ENCODE measurements around the gene ZNF76.

The ZNF76 gene

DNA sequence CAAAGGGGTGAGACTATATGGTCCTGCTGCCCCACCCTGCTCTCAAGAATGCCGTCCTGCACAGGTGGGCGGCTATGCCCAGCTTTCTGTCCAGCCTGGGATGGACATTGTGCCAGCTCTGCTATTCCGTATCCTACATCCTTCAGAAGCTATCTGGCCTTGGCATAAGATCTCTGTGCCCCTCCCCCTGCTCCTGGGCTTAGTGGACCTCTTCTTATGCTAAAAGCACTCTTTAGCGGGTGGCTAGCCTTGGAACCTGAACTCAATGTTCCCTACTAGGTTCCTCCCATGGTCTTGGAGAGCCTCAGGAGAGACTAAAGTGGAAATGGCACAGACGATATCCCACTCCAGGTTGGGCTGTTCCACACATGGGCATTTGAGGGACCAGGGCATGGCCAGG lies 23.3 kb upstream of the ZNF76 start:
- in situ Hi-C loops (cut with MboI; ENCODE audit: low sequenced_read_pairs), result no loop called here

DNA sequence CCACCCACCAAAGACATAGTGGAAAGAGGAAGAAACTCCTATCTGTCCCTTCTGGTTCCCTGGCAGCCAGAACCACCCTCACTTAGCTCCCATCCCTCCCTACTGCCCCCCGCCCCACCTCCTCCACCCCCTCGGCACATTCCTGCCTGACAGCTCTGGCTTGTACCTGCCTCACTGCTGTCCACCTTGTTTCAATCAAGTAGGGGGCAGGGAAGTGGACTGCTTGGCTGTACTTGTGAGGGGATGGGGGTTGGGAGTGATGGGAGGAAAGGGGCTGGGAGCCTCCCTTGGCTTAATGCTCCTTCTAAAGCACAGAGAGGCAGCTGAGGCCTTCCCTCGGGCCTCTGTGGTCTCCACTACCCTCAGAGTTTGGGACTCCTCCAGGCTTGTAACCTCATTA lies 22.1 kb upstream of the ZNF76 start:
- in situ Hi-C loops (cut with MboI; ENCODE audit: low sequenced_read_pairs), result no loop called here

DNA sequence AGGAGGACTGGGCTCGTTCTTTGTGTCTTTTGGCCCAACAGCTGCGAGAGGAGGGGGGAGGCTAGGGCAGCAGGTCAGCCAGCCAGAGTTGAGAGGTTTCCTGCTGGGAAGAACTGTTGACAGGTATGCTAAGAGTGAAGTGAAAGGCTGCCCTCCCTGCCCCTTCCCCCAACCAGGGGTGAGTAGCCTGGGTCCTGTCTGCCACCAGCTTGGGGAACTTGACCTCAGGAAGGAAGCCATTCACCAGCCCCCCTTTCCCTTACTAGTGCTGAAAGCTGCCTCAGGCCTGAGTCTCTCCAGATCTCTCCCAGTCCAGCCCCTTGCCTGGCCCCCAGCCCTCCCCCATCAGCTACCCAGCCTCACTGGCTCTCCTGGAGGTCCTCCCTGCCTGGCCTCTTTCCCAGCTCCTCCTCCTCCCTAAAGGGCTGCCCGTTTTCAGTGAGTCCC lies 20.7 kb upstream of the ZNF76 start:
- in situ Hi-C loops (cut with MboI; ENCODE audit: low sequenced_read_pairs), result no loop called here

DNA sequence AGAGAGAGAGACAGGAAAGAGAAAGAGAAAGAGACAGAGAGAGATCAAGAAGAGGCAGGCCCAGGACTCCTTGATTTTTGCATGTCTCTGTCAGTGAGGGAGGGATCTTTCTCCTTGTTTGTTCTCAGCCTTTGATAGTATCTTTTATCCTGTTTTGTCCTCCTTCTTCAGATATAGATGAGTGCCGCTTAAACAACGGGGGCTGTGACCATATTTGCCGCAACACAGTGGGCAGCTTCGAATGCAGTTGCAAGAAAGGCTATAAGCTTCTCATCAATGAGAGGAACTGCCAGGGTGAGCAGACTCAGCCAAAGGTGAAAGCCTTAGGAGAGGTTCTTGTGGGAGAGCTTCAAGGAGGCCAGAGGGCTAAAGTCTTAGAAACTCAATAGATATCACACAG lies 20.0 kb upstream of the ZNF76 start:
- in situ Hi-C loops (cut with MboI; ENCODE audit: low sequenced_read_pairs), result no loop called here

DNA sequence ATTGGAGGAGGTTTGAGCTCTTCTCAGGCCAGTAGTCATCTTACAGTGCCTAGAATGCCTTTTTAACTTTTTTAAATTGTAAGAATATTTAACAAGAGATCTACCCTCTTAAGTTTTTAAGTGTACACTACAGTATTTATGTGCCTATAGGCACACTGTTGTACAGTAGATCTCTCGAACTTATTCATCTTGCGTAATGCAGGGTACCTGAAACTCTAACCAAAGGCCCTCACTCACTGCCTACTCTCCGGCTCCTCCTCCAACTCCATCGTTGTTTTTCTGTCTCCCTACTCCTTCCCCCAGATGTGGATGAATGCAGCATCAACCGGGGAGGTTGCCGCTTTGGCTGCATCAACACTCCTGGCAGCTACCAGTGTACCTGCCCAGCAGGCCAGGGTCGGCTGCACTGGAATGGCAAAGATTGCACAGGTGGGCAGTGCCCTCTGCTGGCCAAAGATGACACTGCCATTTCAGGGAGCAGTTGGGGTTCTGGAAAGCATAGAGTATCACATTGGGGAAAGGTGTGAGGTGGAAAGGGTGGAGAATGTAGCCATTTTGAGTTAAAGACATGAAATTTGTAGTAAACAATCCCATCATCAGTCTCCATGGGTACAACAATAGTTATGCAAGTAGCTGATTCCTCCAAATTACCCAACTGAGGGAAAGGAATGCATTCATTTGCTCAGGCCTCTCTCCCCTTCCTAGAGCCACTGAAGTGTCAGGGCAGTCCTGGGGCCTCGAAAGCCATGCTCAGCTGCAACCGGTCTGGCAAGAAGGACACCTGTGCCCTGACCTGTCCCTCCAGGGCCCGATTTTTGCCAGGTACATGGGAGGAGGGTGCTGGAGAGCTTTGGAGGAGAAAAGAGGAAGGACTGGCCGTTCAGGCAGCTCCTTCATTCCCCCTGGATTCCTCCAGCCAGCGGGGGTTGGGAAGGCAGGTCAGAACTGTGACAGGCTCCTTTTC lies 18.4 kb upstream of the ZNF76 start:
- in situ Hi-C loops (cut with MboI; ENCODE audit: low sequenced_read_pairs), result no loop called here

DNA sequence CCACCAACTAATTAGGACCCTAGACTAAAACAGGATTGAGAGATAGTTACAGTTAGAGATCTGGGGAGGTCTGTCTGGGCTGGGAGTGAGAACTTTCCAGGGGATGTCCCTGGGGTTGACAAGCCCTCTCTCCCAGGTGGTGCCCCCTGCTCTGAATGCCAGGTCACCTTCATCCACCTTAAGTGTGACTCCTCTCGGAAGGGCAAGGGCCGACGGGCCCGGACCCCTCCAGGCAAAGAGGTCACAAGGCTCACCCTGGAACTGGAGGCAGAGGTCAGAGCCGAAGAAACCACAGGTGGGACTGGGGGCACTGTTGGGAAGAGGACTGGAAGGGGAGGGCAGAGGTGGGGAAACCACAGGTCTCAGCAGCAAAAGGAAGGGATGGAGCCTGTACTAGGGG lies 17.0 kb upstream of the ZNF76 start:
- in situ Hi-C loops (cut with MboI; ENCODE audit: low sequenced_read_pairs), result no loop called here

DNA sequence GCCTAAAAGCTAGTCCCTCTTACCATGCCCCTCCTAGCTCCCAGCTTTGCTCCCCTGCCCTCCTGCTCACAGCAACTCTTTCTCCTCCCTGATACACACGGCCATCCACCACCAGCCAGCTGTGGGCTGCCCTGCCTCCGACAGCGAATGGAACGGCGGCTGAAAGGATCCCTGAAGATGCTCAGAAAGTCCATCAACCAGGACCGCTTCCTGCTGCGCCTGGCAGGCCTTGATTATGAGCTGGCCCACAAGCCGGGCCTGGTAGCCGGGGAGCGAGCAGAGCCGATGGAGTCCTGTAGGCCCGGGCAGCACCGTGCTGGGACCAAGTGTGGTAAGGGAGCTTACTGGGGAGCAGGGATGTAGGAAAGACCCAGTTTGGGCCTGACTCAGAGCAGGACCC lies 16.6 kb upstream of the ZNF76 start:
- in situ Hi-C loops (cut with MboI; ENCODE audit: low sequenced_read_pairs), result no loop called here

DNA sequence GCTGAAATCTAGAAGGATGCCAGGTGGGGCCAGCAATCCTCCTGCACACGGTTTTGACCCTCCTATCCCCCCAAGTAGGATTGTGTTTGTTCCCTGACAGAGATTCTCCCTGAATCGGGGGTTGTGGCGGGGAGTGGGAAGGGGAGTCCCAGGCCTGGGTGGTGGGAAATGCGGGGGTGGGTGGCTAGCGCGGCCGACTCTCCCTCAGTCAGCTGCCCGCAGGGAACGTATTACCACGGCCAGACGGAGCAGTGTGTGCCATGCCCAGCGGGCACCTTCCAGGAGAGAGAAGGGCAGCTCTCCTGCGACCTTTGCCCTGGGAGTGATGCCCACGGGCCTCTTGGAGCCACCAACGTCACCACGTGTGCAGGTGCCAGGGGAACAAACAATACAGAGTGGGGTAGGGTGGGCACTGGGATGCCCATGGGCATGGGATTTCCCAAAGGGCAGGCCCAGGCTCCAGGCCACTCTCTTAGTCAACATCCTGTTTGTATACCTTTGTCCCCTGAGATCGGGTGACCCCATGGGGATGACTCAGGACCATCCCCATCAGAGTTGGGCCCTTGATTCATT lies 16.1 kb upstream of the ZNF76 start:
- in situ Hi-C loops (cut with MboI; ENCODE audit: low sequenced_read_pairs), result no loop called here

DNA sequence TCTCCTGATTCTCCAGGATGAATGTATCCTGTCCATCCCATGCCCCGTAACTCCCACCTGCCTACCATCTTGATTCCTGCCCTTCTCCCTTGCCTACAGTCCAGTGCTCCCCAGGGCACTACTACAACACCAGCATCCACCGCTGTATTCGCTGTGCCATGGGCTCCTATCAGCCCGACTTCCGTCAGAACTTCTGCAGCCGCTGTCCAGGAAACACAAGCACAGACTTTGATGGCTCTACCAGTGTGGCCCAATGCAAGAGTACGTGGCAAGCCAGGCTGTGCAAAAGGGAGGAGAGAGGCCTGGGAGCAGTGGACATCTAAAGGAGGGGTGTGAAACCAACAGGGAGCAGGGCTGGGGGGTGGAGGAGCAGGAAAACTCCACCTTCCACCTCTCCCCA lies 15.0 kb upstream of the ZNF76 start:
- in situ Hi-C loops (cut with MboI; ENCODE audit: low sequenced_read_pairs), result no loop called here

DNA sequence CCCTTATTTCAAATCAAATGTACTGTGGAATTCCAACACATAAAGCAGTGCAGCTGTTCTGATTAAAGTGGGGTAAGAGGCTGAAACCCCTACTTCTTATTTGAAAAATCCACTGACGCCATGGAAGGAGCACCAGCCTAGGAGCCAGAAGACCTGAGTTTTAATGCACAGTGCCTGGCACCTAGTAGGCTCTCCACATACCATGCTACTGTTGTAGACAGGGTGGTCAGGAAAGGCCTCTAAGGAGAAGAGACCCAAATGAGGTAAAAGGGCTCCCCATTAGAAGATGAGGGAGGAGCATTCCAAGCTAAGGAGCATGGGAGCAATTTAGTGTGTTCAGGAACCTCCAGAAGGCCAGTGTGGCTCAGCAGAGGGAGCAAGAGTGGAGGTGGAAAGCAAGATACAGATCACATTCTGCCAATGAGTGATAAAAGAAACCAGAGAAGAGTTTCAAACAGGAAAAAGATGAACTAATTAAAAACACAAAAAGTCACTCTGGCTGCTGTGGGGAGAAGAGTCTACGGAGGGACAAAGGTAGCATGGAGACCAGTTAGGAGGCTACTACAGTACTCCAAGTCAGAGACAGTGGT lies 11.8 kb upstream of the ZNF76 start:
- in situ Hi-C loops (cut with MboI; ENCODE audit: low sequenced_read_pairs), result no loop called here

DNA sequence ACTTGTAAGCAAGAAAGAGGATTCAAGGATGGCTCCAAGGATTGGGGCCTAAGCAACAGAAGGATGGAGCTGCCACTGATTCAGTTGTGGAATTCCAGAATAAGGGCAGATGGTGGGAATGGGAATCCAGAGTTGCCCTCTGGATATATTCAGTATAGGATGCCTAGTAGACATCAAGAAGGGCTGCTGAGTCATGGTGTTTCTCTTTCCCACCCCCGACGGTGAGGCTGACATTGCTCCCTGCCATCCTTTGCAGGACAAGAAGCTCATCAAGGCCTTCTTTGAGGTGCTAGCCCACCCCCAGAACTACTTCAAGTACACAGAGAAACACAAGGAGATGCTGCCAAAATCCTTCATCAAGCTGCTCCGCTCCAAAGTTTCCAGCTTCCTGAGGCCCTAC lies 11.2 kb upstream of the ZNF76 start:
- in situ Hi-C loops (cut with MboI; ENCODE audit: low sequenced_read_pairs), result no loop called here

DNA sequence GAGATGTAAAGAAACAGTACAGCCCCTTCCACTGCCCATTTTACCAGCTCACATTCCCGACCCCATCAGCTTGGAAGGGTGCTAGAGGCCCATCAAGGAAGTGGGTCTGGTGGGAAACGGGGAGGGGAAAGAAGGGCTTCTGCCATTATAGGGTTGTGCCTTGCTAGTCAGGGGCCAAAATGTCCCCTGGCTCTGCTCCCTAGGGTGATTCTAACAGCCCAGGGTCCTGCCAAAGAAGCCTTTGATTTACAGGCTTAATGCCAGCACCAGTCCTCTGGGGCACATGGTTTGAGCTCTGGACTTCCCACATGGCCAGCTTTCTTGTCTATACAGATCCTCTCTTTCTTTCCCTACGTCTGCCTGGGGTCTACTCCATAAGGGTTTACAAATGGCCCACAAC lies 10.6 kb upstream of the ZNF76 start:
- in situ Hi-C loops (cut with MboI; ENCODE audit: low sequenced_read_pairs), result no loop called here

DNA sequence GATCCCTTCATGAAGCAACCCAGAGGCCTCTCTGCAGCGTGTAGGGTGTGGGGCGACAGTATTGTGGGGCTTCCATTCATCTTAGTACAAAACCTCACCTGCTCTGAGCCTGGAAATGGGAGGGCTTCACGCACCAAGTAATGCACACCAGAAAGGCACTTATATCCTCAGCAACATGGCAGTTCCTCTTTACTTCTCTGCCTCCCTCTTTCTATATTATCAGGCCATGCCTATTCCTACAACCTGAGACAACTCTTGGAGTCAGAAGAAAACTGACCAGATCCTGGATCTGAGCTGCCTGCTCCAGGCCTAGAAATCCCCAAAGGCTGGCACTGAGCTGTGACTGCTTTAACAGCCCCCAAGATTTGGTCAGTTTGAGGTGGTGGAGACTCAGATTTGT lies 7.6 kb upstream of the ZNF76 start:
- in situ Hi-C loops (cut with MboI; ENCODE audit: low sequenced_read_pairs), result no loop called here

DNA sequence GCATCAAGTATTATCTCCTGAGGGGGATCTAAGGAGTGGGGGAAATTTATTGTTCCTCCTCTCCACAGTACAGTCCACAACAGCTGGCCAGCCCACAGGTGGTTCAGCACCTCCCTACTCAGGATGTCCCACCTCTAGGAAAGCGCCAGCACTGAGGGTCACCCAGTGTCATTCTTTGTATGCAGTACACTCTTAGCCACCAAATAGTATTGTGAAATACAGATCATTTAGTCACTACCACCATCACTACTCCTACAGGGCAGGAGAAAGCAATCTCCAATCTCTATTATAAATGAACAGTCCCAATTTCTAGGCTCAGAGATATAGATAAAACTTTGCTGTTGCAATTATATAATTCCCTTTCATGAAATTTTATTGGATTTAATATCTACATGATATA lies 6.3 kb upstream of the ZNF76 start:
- in situ Hi-C loops (cut with MboI; ENCODE audit: low sequenced_read_pairs), result no loop called here

DNA sequence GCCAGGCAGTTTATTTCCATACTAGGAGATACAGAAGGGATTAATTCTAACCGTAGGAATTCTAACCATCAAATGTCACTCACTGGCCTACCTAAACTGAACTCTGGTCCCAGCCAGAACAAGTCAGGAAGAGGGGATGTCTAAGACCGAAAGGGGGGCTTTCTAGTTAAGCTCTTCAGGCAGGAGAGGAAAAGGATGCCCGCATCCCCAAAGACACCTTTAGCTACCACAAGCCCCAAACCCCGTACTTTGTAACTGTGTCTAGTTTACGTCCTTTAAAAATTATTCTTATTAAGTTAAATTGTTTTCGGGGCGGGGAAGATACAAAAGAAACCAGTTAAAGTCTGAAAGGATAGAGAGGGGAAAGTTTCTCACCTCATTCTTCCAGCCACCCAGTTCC lies 1.2 kb upstream of the ZNF76 start:
- in situ Hi-C loops (cut with MboI; ENCODE audit: low sequenced_read_pairs), result no loop called here

DNA sequence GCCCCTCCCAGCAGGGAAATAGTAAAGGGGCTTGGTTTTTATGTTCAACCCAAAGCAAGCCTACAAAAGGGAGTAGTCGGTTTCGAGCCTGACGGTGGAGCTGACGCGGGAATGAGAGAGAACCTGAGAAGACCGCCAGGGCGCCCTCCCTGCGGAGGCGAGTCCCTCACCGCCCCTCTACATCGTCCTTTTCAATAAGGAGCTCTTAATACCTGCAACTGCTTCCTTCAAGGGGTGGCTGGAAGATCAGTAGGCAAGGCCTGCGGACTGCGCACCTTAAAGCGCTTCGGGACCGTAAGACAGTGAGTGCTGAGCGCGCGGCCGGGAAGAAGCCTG lies 709 bp upstream of the ZNF76 start:
- in situ Hi-C loops (cut with MboI; ENCODE audit: low sequenced_read_pairs), result no loop called here

DNA sequence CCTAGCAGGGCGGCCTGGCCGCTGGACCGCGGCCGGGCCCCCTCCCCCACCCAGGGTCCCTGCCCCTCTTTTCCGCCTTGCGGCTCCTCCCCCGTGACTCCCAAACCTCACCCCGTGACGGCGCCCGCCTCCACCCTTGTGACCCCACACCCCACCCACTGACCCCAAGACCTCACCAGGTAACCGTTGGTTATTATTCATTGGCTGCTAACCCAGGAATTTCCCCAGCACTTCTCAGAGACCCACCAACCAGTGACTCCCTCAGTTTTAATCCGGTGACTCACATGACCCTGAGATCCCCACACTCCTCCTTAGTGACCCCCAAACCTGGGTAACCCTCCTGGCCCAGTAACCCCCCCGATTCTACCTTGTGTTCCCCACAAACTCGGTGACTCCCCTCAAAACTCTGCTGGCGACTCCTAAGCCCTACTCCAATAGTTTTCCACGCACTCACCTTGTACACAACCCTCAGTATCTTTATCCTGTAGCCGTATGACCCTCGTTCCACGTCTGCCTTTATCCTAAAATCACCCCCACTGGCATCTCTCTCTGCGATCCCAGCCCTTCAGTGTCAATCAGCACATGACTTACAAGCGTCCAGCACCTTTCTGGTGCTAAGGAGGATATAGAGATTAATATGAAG lies 534 bp downstream of the ZNF76 start:
- in situ Hi-C loops (cut with MboI; ENCODE audit: low sequenced_read_pairs), result no loop called here

DNA sequence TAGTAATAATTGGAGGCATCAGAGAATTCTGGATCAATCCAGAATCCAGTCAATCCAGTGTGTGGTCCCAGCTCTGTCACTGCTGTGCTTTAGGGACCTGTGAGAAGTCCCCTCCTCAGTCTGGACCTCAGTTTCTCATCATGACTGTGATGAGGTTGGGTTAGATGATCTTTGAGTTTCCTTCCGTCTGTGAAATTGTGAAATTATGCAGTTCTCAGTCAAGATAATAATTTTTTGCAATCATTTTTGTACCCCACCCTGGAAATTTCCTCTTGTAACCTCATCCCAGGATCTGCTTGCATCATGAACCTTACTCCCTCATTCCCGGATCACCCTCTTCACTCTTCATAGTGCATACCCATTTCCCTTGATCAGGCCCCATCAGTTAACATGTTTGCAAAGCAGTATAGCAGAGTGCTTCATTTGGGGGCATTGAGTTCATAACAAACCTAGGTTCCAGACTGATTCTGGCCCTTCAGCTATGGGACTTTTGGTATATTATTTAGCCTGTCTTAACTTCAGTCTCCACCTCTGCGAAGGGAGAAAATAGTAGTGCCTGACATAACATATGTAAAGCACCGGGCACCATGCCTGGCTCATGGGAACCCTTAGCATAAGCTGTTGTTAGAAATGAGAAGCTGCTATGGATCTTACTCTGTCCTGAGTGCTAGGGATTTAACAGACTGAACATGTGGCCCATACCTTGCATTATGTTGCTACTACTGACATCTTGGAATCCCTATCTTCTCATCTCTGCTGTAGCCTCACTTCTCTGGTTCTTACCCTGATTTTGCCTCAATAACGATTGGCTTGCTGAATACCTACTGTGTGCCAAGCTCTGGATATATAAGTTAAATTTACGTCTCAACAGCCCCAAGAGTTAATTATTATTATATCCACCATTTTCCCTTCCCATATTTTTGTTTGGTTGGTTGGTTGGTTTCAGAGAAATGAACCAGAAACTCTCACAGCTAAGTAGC lies 1.3 kb downstream of the ZNF76 start:
- in situ Hi-C loops (cut with MboI; ENCODE audit: low sequenced_read_pairs), result no loop called here

DNA sequence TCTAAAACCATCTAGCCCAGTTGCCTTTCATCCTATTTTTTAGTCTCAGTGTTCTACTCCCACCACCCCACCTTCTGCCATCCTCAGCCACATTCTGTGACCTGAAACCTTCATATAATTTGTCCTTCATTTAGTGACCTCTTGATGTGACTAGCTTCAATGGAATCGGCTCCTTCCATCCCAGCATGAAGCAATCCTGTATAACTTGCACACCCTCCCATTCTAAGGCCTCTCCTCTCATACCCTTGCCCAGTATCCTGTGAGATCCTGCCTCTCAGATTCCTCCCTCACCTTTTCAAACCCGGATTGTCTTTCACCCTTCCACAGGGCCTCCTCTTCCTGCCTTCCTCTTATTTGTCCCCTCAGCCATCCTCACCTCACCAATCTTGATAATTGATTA lies 3.1 kb downstream of the ZNF76 start:
- in situ Hi-C loops (cut with MboI; ENCODE audit: low sequenced_read_pairs), result no loop called here

DNA sequence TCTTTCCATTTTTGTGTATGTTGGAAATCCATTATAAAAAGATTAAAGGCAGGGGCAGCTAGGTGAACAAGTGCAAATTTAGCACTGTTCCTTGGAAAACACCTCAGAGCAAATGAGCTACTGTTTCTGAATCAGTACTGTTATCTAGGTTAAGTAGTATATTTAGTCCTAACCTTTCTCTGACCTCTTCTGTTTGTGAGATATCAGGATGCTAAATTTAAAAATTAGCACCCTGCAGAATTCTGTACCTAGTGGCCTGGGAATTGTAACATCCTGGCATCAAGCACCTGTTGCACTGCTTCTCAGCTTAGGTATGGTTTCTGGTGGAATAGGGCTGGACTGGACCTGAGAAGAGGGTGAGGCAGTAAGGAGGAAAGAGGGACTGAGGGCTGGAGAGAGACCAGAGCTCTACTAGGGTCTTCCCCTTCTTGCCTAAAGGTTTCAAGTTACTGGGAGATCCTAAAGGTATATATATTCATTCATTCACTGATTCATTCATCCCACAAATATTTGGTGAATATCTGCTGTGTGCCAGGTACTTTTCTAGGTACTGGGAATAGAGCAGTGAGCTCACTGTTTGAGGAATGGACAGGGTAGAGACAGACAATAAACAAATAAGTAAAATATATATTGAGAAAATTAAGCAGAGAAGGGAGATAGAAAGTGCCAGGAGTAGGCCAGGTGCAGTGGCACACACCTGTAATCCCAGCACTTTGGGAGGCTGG lies 5.2 kb downstream of the ZNF76 start:
- in situ Hi-C loops (cut with MboI; ENCODE audit: low sequenced_read_pairs), result no loop called here
